Forelimb muscle (tissue), 1 donor: Measurements from ENCODE around the gene RPGRIP1. TPM values are rescaled to one million over a fixed set of nuclear protein-coding genes. Genes with fewer than 3 reads are reported as not detected.
"Not testable (repeated sequence)": the region's sequence is repeated elsewhere in the genome, so short reads cannot be mapped to it uniquely, and the experiment has no call there.

Experiments
- DNase-seq: peaks from one replicate; pipeline ENCODE4 v3.0.0-alpha.2; 2013; ENCODE audit warnings: low read depth
- polyA plus RNA-seq: library from polyadenylated mRNA; unstranded; fragments of 120-200 nt; gene quantifications from one replicate; pipeline ENCODE4 v1.2.1, GENCODE V29; 2013; ENCODE audit not compliant: insufficient read length

The RPGRIP1 gene
- polyA plus RNA-seq, 1 donor, result 0.82 TPM

GRCh38 chr14:21258005-21258888 lies 21.6 kb upstream of the RPGRIP1 start:
- DNase-seq, result no peak

GRCh38 chr14:21258889-21259787 lies 20.7 kb upstream of the RPGRIP1 start:
- no peak for DNase-seq

- no peak for DNase-seq
These were observed 18.1 kb upstream of the RPGRIP1 start for GRCh38 chr14:21261824-21262223.

GRCh38 chr14:21262410-21262809 lies 17.5 kb upstream of the RPGRIP1 start:
- DNase-seq, result no peak

- no peak for DNase-seq
These were observed 16.4 kb upstream of the RPGRIP1 start for GRCh38 chr14:21263284-21264024.

GRCh38 chr14:21264025-21264801 lies 15.7 kb upstream of the RPGRIP1 start:
- DNase-seq, result no peak

GRCh38 chr14:21267431-21267845 lies 12.4 kb upstream of the RPGRIP1 start:
- DNase-seq, result no peak

- DNase-seq, result no peak
These were observed 11.8 kb upstream of the RPGRIP1 start for GRCh38 chr14:21267886-21268616.

GRCh38 chr14:21268617-21269251 lies 11.1 kb upstream of the RPGRIP1 start:
- DNase-seq, result peak; percentile 35

GRCh38 chr14:21269252-21270046 lies 10.4 kb upstream of the RPGRIP1 start, which contains the start of gene HNRNPC:
Gene HNRNPC (minus strand): TSS chr14:21269442. CDS start chr14:21234193, 35,249 bp downstream.
- DNase-seq, result peak; percentile 100

- not testable (repeated sequence) for DNase-seq
These were observed 7.2 kb upstream of the RPGRIP1 start for GRCh38 chr14:21272661-21273060.

- DNase-seq, result no peak
These were observed 4.5 kb upstream of the RPGRIP1 start for GRCh38 chr14:21275261-21275858.

GRCh38 chr14:21278632-21279031 lies 1.3 kb upstream of the RPGRIP1 start:
- DNase-seq, result no peak

- not testable (repeated sequence) for DNase-seq
These were observed 2.0 kb downstream of the RPGRIP1 start for GRCh38 chr14:21281917-21282316.

- DNase-seq, result not testable (repeated sequence)
These were observed 6.6 kb downstream of the RPGRIP1 start for GRCh38 chr14:21286516-21286915.

GRCh38 chr14:21287168-21287567 lies 7.3 kb downstream of the RPGRIP1 start:
- no peak for DNase-seq

- DNase-seq, result not testable (repeated sequence)
These were observed 14.1 kb downstream of the RPGRIP1 start for GRCh38 chr14:21294026-21294425.

GRCh38 chr14:21298358-21298757 lies 18.5 kb downstream of the RPGRIP1 start:
- DNase-seq, result no peak
